HL-60/S4 treated with phorbol 12-myristate 13-acetate at 8.2 ng/mL for 4 days and 3 days (cell line): ENCODE measurements around the gene P2RY13.

Source experiments
- in situ Hi-C: fragments of 300-500 bp; cut with MboI; formaldehyde crosslinking; loops from 2 replicates; pipeline ENCODE4 v1.15.0; 2022; ENCODE audit warnings: low sequenced_read_pairs

The P2RY13 gene

GRCh38 chr3:151329363-151329762 lies at the start of gene P2RY13:
Gene P2RY13 (minus strand): TSS chr3:151329549. CDS start chr3:151329528, 21 bp downstream.
- in situ Hi-C loops: no loop called here

- in situ Hi-C loops: no loop called here
Measured at GRCh38 chr3:151377768-151378385, 48.5 kb upstream of the P2RY13 start.

- in situ Hi-C loops: no loop called here
Measured at GRCh38 chr3:151372063-151372820, 42.9 kb upstream of the P2RY13 start.

- in situ Hi-C loops: no loop called here
Measured at GRCh38 chr3:151371526-151371925, 42.2 kb upstream of the P2RY13 start.

GRCh38 chr3:151367448-151367847 lies 38.1 kb upstream of the P2RY13 start:
- in situ Hi-C loops: no loop called here

GRCh38 chr3:151366993-151367392 lies 37.6 kb upstream of the P2RY13 start:
- in situ Hi-C loops: no loop called here

GRCh38 chr3:151362751-151363174 lies 33.4 kb upstream of the P2RY13 start:
- in situ Hi-C loops: no loop called here

GRCh38 chr3:151357463-151357850 lies 28.1 kb upstream of the P2RY13 start:
- in situ Hi-C loops: no loop called here

GRCh38 chr3:151356794-151357462 lies 27.6 kb upstream of the P2RY13 start:
- in situ Hi-C loops: no loop called here

GRCh38 chr3:151351648-151352047 lies 22.3 kb upstream of the P2RY13 start:
- in situ Hi-C loops: no loop called here

- in situ Hi-C loops: no loop called here
Measured at GRCh38 chr3:151351219-151351618, 21.9 kb upstream of the P2RY13 start.

- in situ Hi-C loops: no loop called here
Measured at GRCh38 chr3:151350656-151351055, 21.3 kb upstream of the P2RY13 start.

- in situ Hi-C loops: no loop called here
Measured at GRCh38 chr3:151347432-151347831, 18.1 kb upstream of the P2RY13 start.

- in situ Hi-C loops: no loop called here
Measured at GRCh38 chr3:151346292-151346691, 16.9 kb upstream of the P2RY13 start.

- in situ Hi-C loops: no loop called here
Measured at GRCh38 chr3:151345859-151346258, 16.5 kb upstream of the P2RY13 start.

GRCh38 chr3:151331696-151332095 lies 2.3 kb upstream of the P2RY13 start:
- in situ Hi-C loops: no loop called here

GRCh38 chr3:151330899-151331298 lies 1.6 kb upstream of the P2RY13 start:
- in situ Hi-C loops: no loop called here

GRCh38 chr3:151330379-151330778 lies 1.0 kb upstream of the P2RY13 start:
- in situ Hi-C loops: no loop called here

GRCh38 chr3:151328298-151328995 lies 902 bp downstream of the P2RY13 start:
- in situ Hi-C loops: no loop called here

- in situ Hi-C loops: no loop called here
Measured at GRCh38 chr3:151327571-151328198, 1.7 kb downstream of the P2RY13 start.

- in situ Hi-C loops: no loop called here
Measured at GRCh38 chr3:151322511-151322910, 6.8 kb downstream of the P2RY13 start.
